HCEC 1CT (cell line): Measurements from ENCODE around the gene SGMS1.

Source experiments
- DNase-seq: peaks from one replicate; pipeline ENCODE4 v3.0.0-alpha.2; 2017

The SGMS1 gene

GRCh38 chr10:50417886-50418830 is 205.6 kb downstream of the SGMS1 start:
- DNase-seq, result peak; percentile 94

- no peak for DNase-seq
Measured at GRCh38 chr10:50417486-50417885, 206.3 kb downstream of the SGMS1 start.

GRCh38 chr10:50416881-50417280 is 206.9 kb downstream of the SGMS1 start:
- no peak for DNase-seq

GRCh38 chr10:50416181-50416824 is 207.5 kb downstream of the SGMS1 start:
- DNase-seq, result peak; percentile 35

GRCh38 chr10:50415292-50415691 is 208.5 kb downstream of the SGMS1 start:
- no peak for DNase-seq

- DNase-seq, result peak; percentile 50
Measured at GRCh38 chr10:50410066-50410811, 213.5 kb downstream of the SGMS1 start.

GRCh38 chr10:50407076-50407801 is 216.5 kb downstream of the SGMS1 start:
- DNase-seq, result no peak

- DNase-seq, result no peak
Measured at GRCh38 chr10:50406457-50407070, 217.2 kb downstream of the SGMS1 start.

GRCh38 chr10:50405723-50406122 is 218.0 kb downstream of the SGMS1 start:
- DNase-seq, result no peak

- no peak for DNase-seq
Measured at GRCh38 chr10:50404021-50404773, 219.6 kb downstream of the SGMS1 start.

GRCh38 chr10:50403074-50403473 is 220.7 kb downstream of the SGMS1 start:
- no peak for DNase-seq

GRCh38 chr10:50402466-50402865 is 221.3 kb downstream of the SGMS1 start:
- DNase-seq, result peak; percentile 37

- DNase-seq, result no peak
Measured at GRCh38 chr10:50400694-50401093, 223.1 kb downstream of the SGMS1 start.

GRCh38 chr10:50398823-50399222 is 224.9 kb downstream of the SGMS1 start:
- no peak for DNase-seq

- no peak for DNase-seq
Measured at GRCh38 chr10:50398381-50398780, 225.4 kb downstream of the SGMS1 start.

GRCh38 chr10:50397312-50398140 is 226.2 kb downstream of the SGMS1 start:
- no peak for DNase-seq

- DNase-seq, result peak; percentile 66
Measured at GRCh38 chr10:50396491-50397311, 227.1 kb downstream of the SGMS1 start.

GRCh38 chr10:50395851-50396250 is 227.9 kb downstream of the SGMS1 start:
- DNase-seq, result no peak

GRCh38 chr10:50395271-50395670 is 228.5 kb downstream of the SGMS1 start:
- peak; percentile 62 for DNase-seq

- no peak for DNase-seq
Measured at GRCh38 chr10:50394832-50395231, 228.9 kb downstream of the SGMS1 start.
